T-helper 2 cell (primary cell): Measurements from ENCODE around the gene FAM120B.
"Not testable (repeated sequence)": the region's sequence is repeated elsewhere in the genome, so short reads cannot be mapped to it uniquely, and the experiment has no call there.

Source experiments
- DNase-seq, 5 experiments: peaks; one replicate each; pipeline versions ENCODE4 v3.0.0 to v3.0.0-alpha.2; 2012 to 2022

The FAM120B gene

GRCh38 chr6:170394980-170395379 lies 88.4 kb downstream of the FAM120B start:
- no peak for DNase-seq

- DNase-seq: not testable (repeated sequence)
These were observed 92.3 kb downstream of the FAM120B start for GRCh38 chr6:170398743-170399369.

GRCh38 chr6:170399955-170400558 lies 93.5 kb downstream of the FAM120B start:
- not testable (repeated sequence) for DNase-seq

- no peak for DNase-seq
These were observed 95.9 kb downstream of the FAM120B start for GRCh38 chr6:170402318-170403040.

- no peak for DNase-seq
These were observed 96.9 kb downstream of the FAM120B start for GRCh38 chr6:170403451-170403850.

- DNase-seq: no peak
These were observed 97.5 kb downstream of the FAM120B start for GRCh38 chr6:170404036-170404435.

- DNase-seq: no peak
These were observed 98.1 kb downstream of the FAM120B start for GRCh38 chr6:170404697-170405096.

GRCh38 chr6:170405311-170405975 lies 98.9 kb downstream of the FAM120B start:
- no peak for DNase-seq

- no peak for DNase-seq
These were observed 100.6 kb downstream of the FAM120B start for GRCh38 chr6:170407200-170407599.

GRCh38 chr6:170407932-170408331 lies 101.4 kb downstream of the FAM120B start:
- DNase-seq: no peak

- not testable (repeated sequence) for DNase-seq
These were observed 103.2 kb downstream of the FAM120B start for GRCh38 chr6:170409746-170410145.

GRCh38 chr6:170410241-170410640 lies 103.7 kb downstream of the FAM120B start:
- no peak for DNase-seq

GRCh38 chr6:170415318-170415717 lies 108.8 kb downstream of the FAM120B start:
- no peak for DNase-seq

- DNase-seq: no peak
These were observed 109.7 kb downstream of the FAM120B start for GRCh38 chr6:170416303-170416702.

GRCh38 chr6:170416959-170417606 lies 110.5 kb downstream of the FAM120B start:
- no peak for DNase-seq

- DNase-seq: no peak
These were observed 111.3 kb downstream of the FAM120B start for GRCh38 chr6:170417881-170418280.

- no peak for DNase-seq
These were observed 113.7 kb downstream of the FAM120B start for GRCh38 chr6:170420283-170420682.

- DNase-seq: no peak
These were observed 114.5 kb downstream of the FAM120B start for GRCh38 chr6:170420791-170421776.

- DNase-seq: no peak
These were observed 115.4 kb downstream of the FAM120B start for GRCh38 chr6:170421921-170422320.

- no peak for DNase-seq
These were observed 116.5 kb downstream of the FAM120B start for GRCh38 chr6:170423030-170423429.

- DNase-seq: no peak
These were observed 117.5 kb downstream of the FAM120B start for GRCh38 chr6:170423814-170424603.
